NCI-H82 treated with DMSO at 0.1 percent for 48 hours (cell line): Measurements from ENCODE around the gene ACTG1.

Experiments used
- DNase-seq: peaks from one replicate; lab custom pipeline; 2025; ENCODE audit not compliant: unreplicated experiment; lab: John Stamatoyannopoulos, UW

ACTG1 gene

GRCh38 chr17:81482673-81483072 lies 29.9 kb downstream of the ACTG1 start:
- no peak for DNase-seq

- no peak for DNase-seq
These were observed 30.6 kb downstream of the ACTG1 start for GRCh38 chr17:81481815-81482505.

- DNase-seq, result peak; percentile 39
These were observed 31.4 kb downstream of the ACTG1 start for GRCh38 chr17:81481073-81481799.

GRCh38 chr17:81480140-81481072 lies 32.2 kb downstream of the ACTG1 start:
- DNase-seq, result no peak

- peak; percentile 43 for DNase-seq
These were observed 33.2 kb downstream of the ACTG1 start for GRCh38 chr17:81479175-81480071.

- no peak for DNase-seq
These were observed 34.5 kb downstream of the ACTG1 start for GRCh38 chr17:81478119-81478518.

- DNase-seq, result no peak
These were observed 35.4 kb downstream of the ACTG1 start for GRCh38 chr17:81477173-81477572.

GRCh38 chr17:81476635-81477034 lies 36.0 kb downstream of the ACTG1 start:
- no peak for DNase-seq

GRCh38 chr17:81476097-81476496 lies 36.5 kb downstream of the ACTG1 start:
- DNase-seq, result no peak

- no peak for DNase-seq
These were observed 37.6 kb downstream of the ACTG1 start for GRCh38 chr17:81474958-81475357.

GRCh38 chr17:81473019-81473418 lies 39.6 kb downstream of the ACTG1 start:
- no peak for DNase-seq

GRCh38 chr17:81471818-81472456 lies 40.7 kb downstream of the ACTG1 start:
- no peak for DNase-seq

- DNase-seq, result no peak
These were observed 41.4 kb downstream of the ACTG1 start for GRCh38 chr17:81470944-81471817.

GRCh38 chr17:81470270-81470943 lies 42.2 kb downstream of the ACTG1 start:
- no peak for DNase-seq

GRCh38 chr17:81469266-81469665 lies 43.3 kb downstream of the ACTG1 start:
- no peak for DNase-seq

GRCh38 chr17:81468770-81469121 lies 43.9 kb downstream of the ACTG1 start:
- DNase-seq, result no peak

GRCh38 chr17:81468111-81468769 lies 44.4 kb downstream of the ACTG1 start:
- DNase-seq, result no peak
